ENCODE measurements around the gene OGFOD3.
"Not testable (repeated sequence)": the region's sequence is repeated elsewhere in the genome, so short reads cannot be mapped to it uniquely, and the experiment has no call there.

OGFOD3 gene

GRCh38 chr17:82375359-82376041, 42.9 kb downstream of the OGFOD3 start:
- no peaks in the 10 kb centered on the region for H3K4me1 ChIP-seq (ENCODE audit: insufficient read depth, poor library complexity, severe bottlenecking)

GRCh38 chr17:82374626-82375331, 43.6 kb downstream of the OGFOD3 start:
- Histone ChIP-seq H3K27me3 (ENCODE audit: insufficient read depth, poor library complexity, severe bottlenecking) (peaks cover 74% of the 10 kb centered on the region), H3K36me3 (ENCODE audit: low read depth) (no peaks in the 10 kb centered on the region), H3K4me1 (ENCODE audit: insufficient read depth, poor library complexity, severe bottlenecking) (no peaks in the 10 kb centered on the region), H3K9me3 (ENCODE audit: severe bottlenecking) (no peaks in the 10 kb centered on the region), H3K27ac (ENCODE audit: poor library complexity, severe bottlenecking) (no peak overlapping the region), H3K4me3 (ENCODE audit: severe bottlenecking) (no peak overlapping the region)
- no peak for TF ChIP-seq CTCF (IDR thresholded peaks at IDR 0.05; ENCODE audit: poor library complexity, severe bottlenecking)
- no peak for DNase-seq (ENCODE audit: low spot score)
- ATAC-seq (ENCODE audit: low read depth), result no peak

More at GRCh38 chr17:82375359-82376041, 42.9 kb downstream of the OGFOD3 start:
- DNase-seq (ENCODE audit: low spot score), result no peak
- ATAC-seq (ENCODE audit: low read depth), result no peak; the same call in 2 of the 3 replicates
- no peaks in the 10 kb centered on the region for H3K9me3 ChIP-seq (ENCODE audit: severe bottlenecking)
- H3K36me3 ChIP-seq (ENCODE audit: low read depth), result no peaks in the 10 kb centered on the region
- H3K27me3 ChIP-seq (ENCODE audit: insufficient read depth, poor library complexity, severe bottlenecking), result peaks cover 71% of the 10 kb centered on the region
- H3K27ac ChIP-seq (ENCODE audit: poor library complexity, severe bottlenecking), result no peak overlapping the region
- no peak overlapping the region for H3K4me3 ChIP-seq (ENCODE audit: severe bottlenecking)
- TF ChIP-seq CTCF (IDR thresholded peaks at IDR 0.05; ENCODE audit: poor library complexity, severe bottlenecking), result no peak

GRCh38 chr17:82373731-82374625, 44.4 kb downstream of the OGFOD3 start:
- peaks cover 73% of the 10 kb centered on the region for H3K27me3 ChIP-seq (ENCODE audit: insufficient read depth, poor library complexity, severe bottlenecking)
- DNase-seq (ENCODE audit: low spot score) (peak; percentile 74), ATAC-seq (ENCODE audit: low read depth) (no peak; the same call in 2 of the 3 replicates)
- H3K9me3 ChIP-seq (ENCODE audit: severe bottlenecking), result no peaks in the 10 kb centered on the region
- no peak for TF ChIP-seq CTCF (IDR thresholded peaks at IDR 0.05; ENCODE audit: poor library complexity, severe bottlenecking)
- H3K4me3 ChIP-seq (ENCODE audit: severe bottlenecking), result no peak overlapping the region
- H3K4me1 ChIP-seq (ENCODE audit: insufficient read depth, poor library complexity, severe bottlenecking), result no peaks in the 10 kb centered on the region
- no peaks in the 10 kb centered on the region for H3K36me3 ChIP-seq (ENCODE audit: low read depth)
- no peak overlapping the region for H3K27ac ChIP-seq (ENCODE audit: poor library complexity, severe bottlenecking)

GRCh38 chr17:82373072-82373452, 45.3 kb downstream of the OGFOD3 start:
- not testable (repeated sequence) for H3K4me3 ChIP-seq (ENCODE audit: severe bottlenecking); DNase-seq (ENCODE audit: low spot score); H3K4me1 ChIP-seq (ENCODE audit: insufficient read depth, poor library complexity, severe bottlenecking); H3K9me3 ChIP-seq (ENCODE audit: severe bottlenecking); ATAC-seq (ENCODE audit: low read depth); H3K27ac ChIP-seq (ENCODE audit: poor library complexity, severe bottlenecking); H3K36me3 ChIP-seq (ENCODE audit: low read depth)
- peaks cover 64% of the 10 kb centered on the region for H3K27me3 ChIP-seq (ENCODE audit: insufficient read depth, poor library complexity, severe bottlenecking)
